ENCODE data around the gene TPD52L2. TPM values are rescaled to one million over a fixed set of nuclear protein-coding genes. Genes with fewer than 3 reads are reported as not detected.

Gene TPD52L2
- total RNA-seq, 1 experiment from 2014 or later = 147 TPM

DNA sequence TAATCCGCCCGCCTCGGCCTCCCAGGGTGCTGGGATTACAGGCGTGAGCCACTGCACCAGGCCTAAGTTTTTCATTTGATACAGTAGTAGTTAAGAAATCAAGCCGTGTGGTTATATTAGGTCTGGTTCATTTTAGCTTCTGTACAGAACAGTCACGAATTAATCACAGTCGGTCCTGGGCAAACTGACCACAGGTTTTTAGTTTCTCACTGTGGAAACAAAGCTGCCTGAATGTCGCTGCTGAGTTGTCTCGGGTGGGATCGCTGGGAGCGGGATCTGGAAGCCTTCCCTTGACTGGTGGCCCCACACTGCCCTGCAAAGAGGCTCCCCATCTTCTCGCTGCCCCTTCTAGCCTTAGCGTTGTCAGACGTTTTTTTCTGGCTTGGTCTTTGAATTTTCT is 72.5 kb downstream of the TPD52L2 start:
- Histone ChIP-seq H3K9ac (ENCODE audit: low read length) (no peak overlapping the region), H3K9me2 (replicated peaks; ENCODE audit: low read length) (no peaks in the 10 kb centered on the region), H3K27me3 (ENCODE audit: low read length) (no peaks in the 10 kb centered on the region), H2AFZ (ENCODE audit: low read length) (no peak overlapping the region), H3F3A (ENCODE audit: low read length, unreplicated experiment) (peaks cover 6% of the 10 kb centered on the region), H4K20me1 (ENCODE audit: low read length) (peaks cover 11% of the 10 kb centered on the region; the same call in 1 of the 2 replicates), H3K4me1 (ENCODE audit: insufficient read depth, low read length) (peaks cover 4% of the 10 kb centered on the region; the same call in 1 of the 2 replicates), H3K4me3 (ENCODE audit: low read length) (no peak overlapping the region), H3K4me2 (ENCODE audit: low read length) (no peak overlapping the region), H3K9me3 (ENCODE audit: low read length) (no peaks in the 10 kb centered on the region), H3K36me3 (ENCODE audit: low read depth, low read length) (peaks cover 21% of the 10 kb centered on the region), H3K79me2 (ENCODE audit: low read length) (no peaks in the 10 kb centered on the region), H3K27ac (ENCODE audit: low read length) (no peak overlapping the region)
- ChIA-PET POLR2A (ENCODE audit: unreplicated experiment) (interaction anchor here (0.6 kb wide), 1 partner anchor 296 kb away, joined by 3 read pairs; no protein-coding TSS in a partner anchor), CTCF (no interaction called here)
- no peak for TF ChIP-seq EZH2 (IDR thresholded peaks at IDR 0.05; ENCODE audit: low read length, unreplicated experiment)
- TF ChIP-seq CTCF (conservative IDR thresholded peaks at IDR 0.05; ENCODE audit: low read depth, low read length) = no peak
- no peak for TF ChIP-seq EZH2phosphoT487 (IDR thresholded peaks at IDR 0.05; ENCODE audit: borderline replicate concordance, low read length)
- DNase-seq (no peak), ATAC-seq (no peak)
- intact Hi-C loops (cut with micrococcal nuclease) = no loop called here
- BruUV-seq (replicated peaks) = TSS peak; percentile 10

DNA sequence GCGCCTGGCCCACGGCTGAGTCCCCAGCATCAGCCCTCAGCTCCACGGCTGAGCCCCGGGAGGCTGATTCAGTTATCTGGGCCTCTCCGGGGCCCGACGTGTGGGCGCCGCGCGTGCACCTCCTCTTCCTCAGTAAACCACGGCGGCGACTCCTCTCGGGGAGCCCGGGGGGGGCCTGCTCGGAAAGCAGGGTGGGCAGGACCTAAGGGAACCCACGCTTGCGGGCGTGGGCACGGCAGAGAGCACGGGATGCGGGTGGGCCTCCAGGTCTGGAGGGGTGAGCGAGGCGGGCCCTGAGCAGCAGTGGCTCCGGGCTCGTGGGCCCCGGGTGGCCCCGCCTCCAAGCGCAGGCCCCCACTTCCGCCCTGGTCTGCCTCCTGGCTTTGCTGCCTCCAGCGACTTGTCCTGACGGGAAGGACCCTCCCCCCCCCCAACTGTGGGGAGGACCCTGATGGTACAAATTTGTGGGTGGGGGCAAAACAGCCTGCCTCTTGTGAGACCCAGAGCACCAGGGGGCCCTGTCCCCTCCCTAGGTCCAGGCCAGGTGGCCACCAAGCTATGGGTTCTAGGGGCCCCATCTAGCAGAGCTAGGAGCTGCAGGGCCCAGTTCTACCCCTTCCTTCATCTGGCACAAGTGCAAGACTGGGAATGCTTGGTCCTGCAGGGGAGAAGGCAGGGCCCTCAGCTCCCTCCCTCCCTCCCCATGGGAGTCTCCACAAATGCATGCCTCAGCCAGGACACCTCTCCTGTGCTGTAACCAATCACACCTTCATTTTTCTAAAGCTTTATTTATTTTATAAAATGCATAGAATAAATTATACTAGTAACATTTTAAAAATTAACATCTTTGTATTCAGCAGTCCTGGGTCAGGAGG is 74.2 kb downstream of the TPD52L2 start:
- Histone ChIP-seq H3F3A (ENCODE audit: low read length, unreplicated experiment) (peaks cover 9% of the 10 kb centered on the region), H3K36me3 (ENCODE audit: low read depth, low read length) (peaks cover 21% of the 10 kb centered on the region), H3K27me3 (ENCODE audit: low read length) (no peaks in the 10 kb centered on the region), H3K4me3 (ENCODE audit: low read length) (no peak overlapping the region), H4K20me1 (ENCODE audit: low read length) (peaks cover 16% of the 10 kb centered on the region; the same call in 1 of the 2 replicates), H3K9me2 (replicated peaks; ENCODE audit: low read length) (no peaks in the 10 kb centered on the region), H3K27ac (ENCODE audit: low read length) (no peak overlapping the region), H3K4me1 (ENCODE audit: insufficient read depth, low read length) (peaks cover 4% of the 10 kb centered on the region; the same call in 1 of the 2 replicates), H3K4me2 (ENCODE audit: low read length) (no peak overlapping the region), H2AFZ (ENCODE audit: low read length) (no peak overlapping the region), H3K9ac (ENCODE audit: low read length) (no peak overlapping the region), H3K79me2 (ENCODE audit: low read length) (no peaks in the 10 kb centered on the region), H3K9me3 (ENCODE audit: low read length) (no peaks in the 10 kb centered on the region)
- no TSS peak for BruUV-seq (replicated peaks)
- DNase-seq (no peak), ATAC-seq (peak; percentile 20; the same call in 1 of the 2 replicates)
- POLR2A ChIA-PET (ENCODE audit: unreplicated experiment) = interaction anchor here (0.5 to 0.6 kb wide), 2 partner anchors 28 to 83 kb away, joined by 5 read pairs; no protein-coding TSS in a partner anchor
- intact Hi-C loops (cut with micrococcal nuclease) = no loop called here
- CTCF ChIA-PET = no interaction called here
- TF ChIP-seq EZH2phosphoT487 (IDR thresholded peaks at IDR 0.05; ENCODE audit: borderline replicate concordance, low read length) = no peak
- TF ChIP-seq EZH2 (IDR thresholded peaks at IDR 0.05; ENCODE audit: low read length, unreplicated experiment) = no peak
- TF ChIP-seq CTCF (conservative IDR thresholded peaks at IDR 0.05; ENCODE audit: low read depth, low read length) = no peak

GRCh38 chr20:63940071-63940471 is 75.0 kb downstream of the TPD52L2 start:
- CTCF ChIA-PET = no interaction called here
- Histone ChIP-seq H3K27me3 (ENCODE audit: low read length) (no peaks in the 10 kb centered on the region), H3K27ac (ENCODE audit: low read length) (no peak overlapping the region), H3K9me3 (ENCODE audit: low read length) (no peaks in the 10 kb centered on the region), H3F3A (ENCODE audit: low read length, unreplicated experiment) (peaks cover 9% of the 10 kb centered on the region), H3K36me3 (ENCODE audit: low read depth, low read length) (peaks cover 18% of the 10 kb centered on the region), H3K79me2 (ENCODE audit: low read length) (no peaks in the 10 kb centered on the region), H3K4me3 (ENCODE audit: low read length) (no peak overlapping the region), H4K20me1 (ENCODE audit: low read length) (peaks cover 16% of the 10 kb centered on the region; the same call in 1 of the 2 replicates), H3K9me2 (replicated peaks; ENCODE audit: low read length) (no peaks in the 10 kb centered on the region), H3K4me1 (ENCODE audit: insufficient read depth, low read length) (peaks cover 4% of the 10 kb centered on the region; the same call in 1 of the 2 replicates), H3K4me2 (ENCODE audit: low read length) (no peak overlapping the region), H3K9ac (ENCODE audit: low read length) (no peak overlapping the region), H2AFZ (ENCODE audit: low read length) (no peak overlapping the region)
- no peak for ATAC-seq
- no peak for TF ChIP-seq EZH2 (IDR thresholded peaks at IDR 0.05; ENCODE audit: low read length, unreplicated experiment)
- TF ChIP-seq CTCF (conservative IDR thresholded peaks at IDR 0.05; ENCODE audit: low read depth, low read length) = no peak
- no peak for TF ChIP-seq EZH2phosphoT487 (IDR thresholded peaks at IDR 0.05; ENCODE audit: borderline replicate concordance, low read length)
- TSS peak; percentile 43 for BruUV-seq (replicated peaks)
- no peak for DNase-seq
- POLR2A ChIA-PET (ENCODE audit: unreplicated experiment) = interaction anchor here (0.5 kb wide), 1 partner anchor 29 kb away, joined by 5 read pairs; no protein-coding TSS in a partner anchor
- intact Hi-C loops (cut with micrococcal nuclease) = no loop called here

Measured in PC-3 (cell line).